ENCODE results near the gene TMEM179. TPM values are rescaled to one million over a fixed set of nuclear protein-coding genes. Genes with fewer than 3 reads are reported as not detected.

Gene TMEM179
- total RNA-seq, 1 experiment from 2014 or later = not detected

- no peak for DNase-seq (ENCODE audit: low read depth)
Measured at GRCh38 chr14:104599446-104599845, 5.1 kb downstream of the TMEM179 start.

- DNase-seq (ENCODE audit: low read depth) = no peak
Measured at GRCh38 chr14:104598910-104599273, 5.7 kb downstream of the TMEM179 start.

- no peak for DNase-seq (ENCODE audit: low read depth)
Measured at GRCh38 chr14:104598039-104598909, 6.3 kb downstream of the TMEM179 start.

- no peak for DNase-seq (ENCODE audit: low read depth)
Measured at GRCh38 chr14:104597576-104597975, 7.0 kb downstream of the TMEM179 start.

- no peak for DNase-seq (ENCODE audit: low read depth)
Measured at GRCh38 chr14:104596927-104597351, 7.6 kb downstream of the TMEM179 start.

GRCh38 chr14:104596451-104596918, 8.1 kb downstream of the TMEM179 start:
- no peak for DNase-seq (ENCODE audit: low read depth)

GRCh38 chr14:104595911-104596450, 8.6 kb downstream of the TMEM179 start:
- DNase-seq (ENCODE audit: low read depth) = no peak

- DNase-seq (ENCODE audit: low read depth) = no peak
Measured at GRCh38 chr14:104595116-104595675, 9.4 kb downstream of the TMEM179 start.

- DNase-seq (ENCODE audit: low read depth) = no peak
Measured at GRCh38 chr14:104594310-104595046, 10.1 kb downstream of the TMEM179 start.

- DNase-seq (ENCODE audit: low read depth) = no peak
Measured at GRCh38 chr14:104593710-104594136, 10.8 kb downstream of the TMEM179 start.

- DNase-seq (ENCODE audit: low read depth) = no peak
Measured at GRCh38 chr14:104593241-104593701, 11.3 kb downstream of the TMEM179 start.

- DNase-seq (ENCODE audit: low read depth) = no peak
Measured at GRCh38 chr14:104592785-104593184, 11.8 kb downstream of the TMEM179 start.

- no peak for DNase-seq (ENCODE audit: low read depth)
Measured at GRCh38 chr14:104592292-104592672, 12.3 kb downstream of the TMEM179 start.

- DNase-seq (ENCODE audit: low read depth) = no peak
Measured at GRCh38 chr14:104591506-104592291, 12.9 kb downstream of the TMEM179 start.

GRCh38 chr14:104591031-104591430, 13.5 kb downstream of the TMEM179 start:
- no peak for DNase-seq (ENCODE audit: low read depth)

GRCh38 chr14:104590240-104590965, 14.2 kb downstream of the TMEM179 start:
- no peak for DNase-seq (ENCODE audit: low read depth)

- no peak for DNase-seq (ENCODE audit: low read depth)
Measured at GRCh38 chr14:104589338-104590195, 15.0 kb downstream of the TMEM179 start.

- DNase-seq (ENCODE audit: low read depth) = no peak
Measured at GRCh38 chr14:104588066-104588857, 16.3 kb downstream of the TMEM179 start.

GRCh38 chr14:104587641-104588040, 16.9 kb downstream of the TMEM179 start:
- no peak for DNase-seq (ENCODE audit: low read depth)

All from RPMI7951 (cell line).